Immature natural killer cell (primary cell): Measurements from ENCODE around the gene PHYKPL. TPM values are rescaled to one million over a fixed set of nuclear protein-coding genes. Genes with fewer than 3 reads are reported as not detected.
"Not testable (repeated sequence)": the region's sequence is repeated elsewhere in the genome, so short reads cannot be mapped to it uniquely, and the experiment has no call there.

Experiments used
- DNase-seq, 3 donors: peaks; one replicate each; pipeline ENCODE4 v3.0.0; 2022; ENCODE audit warnings: mixed read lengths in 1 of 3
- H3K27ac Mint-ChIP-seq, 6 donors: one replicate each; pipeline ENCODE4 v1.8.0; 2020; ENCODE audit warnings: mixed read lengths in 6 of 6, mild to moderate bottlenecking in 5 of 6, inconsistent platforms in 4 of 6, moderate library complexity in 3 of 6
- H3K27me3 Mint-ChIP-seq, 3 donors: one replicate each; pipeline ENCODE4 v1.8.0; 2020 to 2021; ENCODE audit warnings: low read depth in 3 of 3, mild to moderate bottlenecking in 3 of 3, mixed read lengths in 3 of 3, moderate library complexity in 3 of 3, inconsistent platforms in 1 of 3
- H3K36me3 Mint-ChIP-seq, 3 donors: one replicate each; pipeline ENCODE4 v1.8.0; 2020; ENCODE audit warnings: mixed read lengths in 3 of 3, inconsistent platforms in 2 of 3, mild to moderate bottlenecking in 2 of 3
- H3K4me1 Mint-ChIP-seq, 2 donors: one replicate each; pipeline ENCODE4 v1.8.0; 2020; ENCODE audit warnings: inconsistent platforms in 2 of 2, mild to moderate bottlenecking in 2 of 2, mixed read lengths in 2 of 2, moderate library complexity in 1 of 2
- H3K4me3 Mint-ChIP-seq, 5 donors: one replicate each; pipeline ENCODE4 v1.8.0; 2020; ENCODE audit warnings: mild to moderate bottlenecking in 5 of 5, mixed read lengths in 5 of 5, inconsistent platforms in 3 of 5, moderate library complexity in 3 of 5
- H3K9me3 Mint-ChIP-seq, 6 donors: one replicate each; pipeline ENCODE4 v1.8.0; 2020; ENCODE audit warnings: mild to moderate bottlenecking in 6 of 6, mixed read lengths in 6 of 6, inconsistent platforms in 4 of 6, moderate library complexity in 3 of 6
- polyA plus RNA-seq, 3 donors: library from polyadenylated mRNA; unstranded; fragments of 300-500 nt; fragmentation: Illumina TruSeq; gene quantifications; one replicate each; pipeline ENCODE4 v1.2.3, GENCODE V29; 2021

PHYKPL gene
- polyA plus RNA-seq, 3 donors from 2014 or later, result 28.2 to 44.1 (median 33.3) TPM

DNA sequence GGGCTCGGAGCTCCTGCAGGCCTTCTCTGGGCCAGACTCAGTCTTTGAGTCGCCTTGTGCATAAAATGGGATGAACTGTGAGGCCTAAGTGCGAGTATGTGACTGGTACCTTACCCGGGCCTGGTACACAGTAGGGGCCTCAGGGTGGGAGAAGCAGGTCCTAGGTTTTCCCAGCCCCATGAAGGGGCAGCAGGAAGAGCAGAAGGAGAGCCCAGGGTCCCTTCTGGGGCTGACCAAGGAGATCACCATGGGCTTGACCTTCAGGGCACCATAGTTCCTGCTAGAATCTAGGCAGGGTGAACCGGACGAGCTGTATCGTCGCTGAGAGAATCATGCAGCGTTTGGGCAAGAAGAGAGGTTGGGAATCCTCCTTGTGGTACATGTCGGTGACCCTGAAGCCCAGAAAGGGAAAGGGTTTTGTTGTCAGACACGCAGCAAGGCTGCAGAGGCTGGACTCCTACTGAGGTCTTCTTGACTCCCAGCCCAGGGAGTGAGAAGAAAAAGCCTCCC lies 373 bp upstream of the PHYKPL start:
- Mint-ChIP-seq H3K4me3 (peak overlapping the region; percentile 66 to 85 (median 72)), H3K27me3 (peaks cover 2 to 10% (median 5%) of the 10 kb centered on the region in 3 donors), H3K36me3 (peaks cover 4 to 8% (median 4%) of the 10 kb centered on the region in 3 donors), H3K27ac (peak overlapping the region; percentile 66 to 87 (median 84)), H3K9me3 (no peaks in the 10 kb centered on the region), H3K4me1 (peaks cover 65 to 82% of the 10 kb centered on the region in 2 donors)
- DNase-seq, result no peak

DNA sequence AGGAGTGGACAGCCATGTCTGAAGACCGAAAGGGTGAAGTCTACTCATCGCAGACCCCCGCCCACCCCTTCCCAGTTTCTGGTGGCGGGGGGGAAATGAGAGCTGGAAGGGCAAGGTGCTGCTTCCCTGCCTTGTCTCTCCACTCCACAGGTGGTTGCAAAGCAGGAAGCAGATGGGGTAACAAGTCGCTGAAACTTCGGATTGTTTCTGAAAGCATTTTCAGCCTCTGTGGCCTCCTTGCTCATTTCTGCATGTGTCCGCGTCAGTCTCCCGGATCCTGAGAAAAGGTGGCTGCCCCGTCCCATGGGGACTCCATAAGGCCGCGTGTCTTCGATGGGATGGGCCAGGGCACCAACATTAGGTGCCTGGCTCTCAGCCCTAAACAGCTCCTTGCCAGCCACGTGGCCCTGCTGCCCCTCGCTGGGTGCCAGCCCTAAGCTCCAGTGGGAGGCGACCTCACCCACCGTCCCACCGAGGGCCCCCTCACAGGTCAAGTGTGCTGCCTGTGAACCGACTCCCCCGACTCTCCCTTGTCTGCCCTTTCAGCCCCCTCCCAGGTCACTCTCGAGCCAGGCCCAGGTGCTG lies 971 bp downstream of the PHYKPL start:
- Mint-ChIP-seq H3K4me1 (peaks cover 60 to 82% of the 10 kb centered on the region in 2 donors), H3K27ac (peak overlapping the region; percentile 57 to 83 (median 78)), H3K4me3 (peak overlapping the region; percentile 79 to 89 (median 85)), H3K9me3 (no peaks in the 10 kb centered on the region), H3K27me3 (peaks cover 2 to 5% (median 5%) of the 10 kb centered on the region in 3 donors), H3K36me3 (peaks cover 12 to 16% (median 15%) of the 10 kb centered on the region in 3 donors)
- no peak for DNase-seq

DNA sequence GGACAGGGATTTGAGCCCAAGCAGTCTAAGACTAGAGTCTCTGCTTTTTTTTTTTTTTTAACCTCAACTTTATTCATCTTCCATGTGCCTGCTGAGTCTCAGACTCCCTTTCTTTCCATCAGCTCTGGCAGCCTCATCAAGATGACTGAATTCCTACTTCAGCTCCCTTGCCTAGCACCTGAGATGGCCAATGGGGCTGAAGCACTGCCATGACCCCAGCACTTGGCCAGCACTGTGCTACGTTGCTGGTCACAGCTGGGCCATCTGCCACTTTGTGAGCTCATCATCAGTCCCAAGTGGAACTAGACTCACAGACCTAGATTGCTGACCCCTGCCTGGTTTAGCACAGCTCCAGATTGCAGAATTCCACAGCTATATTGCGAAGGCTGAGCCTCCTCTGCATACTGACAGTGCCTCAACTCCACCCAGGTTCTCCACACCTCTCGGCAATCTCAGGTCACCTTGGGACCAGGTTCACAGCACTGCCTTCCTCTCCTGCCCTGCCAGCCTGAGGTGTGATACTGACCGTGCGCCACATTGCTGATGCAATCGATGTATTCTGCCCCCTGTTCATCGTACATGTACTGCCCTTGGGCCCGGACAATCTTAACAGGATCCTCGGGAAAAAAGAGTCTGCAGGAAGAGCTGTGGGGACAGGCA lies 1.6 kb downstream of the PHYKPL start:
- Mint-ChIP-seq H3K27me3 (peaks cover 0 to 4% (median 2%) of the 10 kb centered on the region in 3 donors), H3K27ac (peak overlapping the region; percentile 57 to 83 (median 75)), H3K4me3 (peak overlapping the region; percentile 79 to 89 (median 85)), H3K9me3 (no peaks in the 10 kb centered on the region), H3K36me3 (peaks cover 16 to 18% (median 16%) of the 10 kb centered on the region in 3 donors), H3K4me1 (peaks cover 56 to 81% of the 10 kb centered on the region in 2 donors)
- DNase-seq, result no peak

DNA sequence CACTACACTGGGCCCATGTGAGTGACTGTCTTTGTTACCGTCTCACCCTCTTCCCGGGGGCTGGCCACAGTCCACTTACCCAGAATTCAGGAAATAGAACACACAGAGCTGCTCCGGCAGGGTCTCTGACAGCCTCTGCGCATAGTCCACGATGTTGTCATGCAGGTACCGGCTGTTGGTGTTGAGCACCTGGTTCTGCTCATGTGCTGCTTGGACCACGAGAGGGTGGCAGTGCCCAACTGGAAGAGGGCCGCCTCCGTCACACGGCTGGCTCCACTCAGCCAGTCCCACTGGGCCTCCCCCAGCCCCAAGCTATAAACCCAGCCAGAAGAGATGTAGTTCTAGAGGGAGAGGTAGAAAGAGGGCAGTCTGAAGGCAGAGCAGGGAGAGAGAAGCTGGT lies 2.7 kb downstream of the PHYKPL start:
- Mint-ChIP-seq H3K27me3 (peaks cover 0 to 7% (median 0%) of the 10 kb centered on the region in 3 donors), H3K4me3 (peak overlapping the region; percentile 38 to 79 (median 56)), H3K36me3 (peaks cover 16 to 20% (median 16%) of the 10 kb centered on the region in 3 donors), H3K4me1 (peaks cover 44 to 75% of the 10 kb centered on the region in 2 donors), H3K27ac (peak overlapping the region; percentile 9 to 71 (median 45)), H3K9me3 (no peaks in the 10 kb centered on the region)
- DNase-seq, result no peak

DNA sequence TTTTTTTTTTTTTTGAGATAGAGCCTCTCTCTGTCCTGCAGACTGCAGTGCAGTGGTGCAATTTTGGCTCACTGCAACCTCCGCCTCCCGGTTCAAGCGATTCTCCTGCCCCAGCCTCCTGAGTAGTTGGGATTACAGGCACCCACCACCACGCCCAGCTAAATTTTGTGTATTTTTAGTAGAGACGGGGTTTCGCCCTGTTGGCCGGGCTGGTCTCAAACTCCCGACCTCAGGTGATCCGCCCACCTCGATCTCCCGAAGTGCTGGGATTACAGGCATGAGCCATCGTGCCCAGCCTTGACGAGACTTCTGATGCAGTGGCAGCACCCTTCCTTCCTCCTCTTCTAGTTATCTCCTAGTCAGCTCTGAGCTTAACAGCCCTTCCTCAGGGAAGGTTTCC lies 3.5 kb downstream of the PHYKPL start:
- DNase-seq, H3K4me3 Mint-ChIP-seq, H3K9me3 Mint-ChIP-seq, H3K27me3 Mint-ChIP-seq: not testable (repeated sequence)
- Mint-ChIP-seq H3K36me3 (peaks cover 16 to 22% (median 16%) of the 10 kb centered on the region in 3 donors), H3K4me1 (peaks cover 43 to 72% of the 10 kb centered on the region in 2 donors), H3K27ac (peak overlapping the region in 4 of 6 donors; percentile 12 to 74 (median 66))

GRCh38 chr5:178228609-178229008 lies 4.0 kb downstream of the PHYKPL start:
- peaks cover 43 to 71% of the 10 kb centered on the region in 2 donors for H3K4me1 Mint-ChIP-seq
- peak overlapping the region in 2 of 6 donors; percentile 36 to 55 for H3K27ac Mint-ChIP-seq
- H3K27me3 Mint-ChIP-seq, result peaks cover 0 to 7% (median 0%) of the 10 kb centered on the region in 3 donors
- H3K4me3 Mint-ChIP-seq, result no peak overlapping the region
- peaks cover 16 to 22% (median 16%) of the 10 kb centered on the region in 3 donors for H3K36me3 Mint-ChIP-seq
- no peaks in the 10 kb centered on the region for H3K9me3 Mint-ChIP-seq
- no peak for DNase-seq

DNA sequence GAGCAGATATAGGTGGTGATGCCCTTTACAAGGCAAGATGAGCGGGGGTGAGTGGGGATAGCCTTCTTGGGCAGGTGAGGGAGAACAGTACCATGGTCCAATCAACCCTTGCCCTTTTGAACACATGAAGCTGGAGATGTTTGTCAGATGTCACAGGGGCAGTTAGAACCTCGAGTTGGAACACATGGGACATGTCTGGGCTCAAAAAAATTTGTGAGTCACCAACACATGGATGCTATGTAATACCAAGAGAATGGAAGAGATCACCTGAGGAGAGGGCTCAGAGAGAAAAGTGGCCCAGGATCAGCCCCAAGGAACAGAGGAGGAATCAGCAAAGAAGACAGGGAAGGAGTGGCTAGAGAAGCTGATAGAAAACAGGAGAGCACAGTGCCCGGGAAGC lies 4.7 kb downstream of the PHYKPL start:
- Mint-ChIP-seq H3K4me3 (no peak overlapping the region), H3K27me3 (peaks cover 0 to 5% (median 0%) of the 10 kb centered on the region in 3 donors), H3K27ac (peak overlapping the region in 4 of 6 donors; percentile 1 to 27 (median 12)), H3K36me3 (peaks cover 16 to 22% (median 16%) of the 10 kb centered on the region in 3 donors), H3K4me1 (peaks cover 44 to 70% of the 10 kb centered on the region in 2 donors), H3K9me3 (no peaks in the 10 kb centered on the region)
- DNase-seq, result no peak

DNA sequence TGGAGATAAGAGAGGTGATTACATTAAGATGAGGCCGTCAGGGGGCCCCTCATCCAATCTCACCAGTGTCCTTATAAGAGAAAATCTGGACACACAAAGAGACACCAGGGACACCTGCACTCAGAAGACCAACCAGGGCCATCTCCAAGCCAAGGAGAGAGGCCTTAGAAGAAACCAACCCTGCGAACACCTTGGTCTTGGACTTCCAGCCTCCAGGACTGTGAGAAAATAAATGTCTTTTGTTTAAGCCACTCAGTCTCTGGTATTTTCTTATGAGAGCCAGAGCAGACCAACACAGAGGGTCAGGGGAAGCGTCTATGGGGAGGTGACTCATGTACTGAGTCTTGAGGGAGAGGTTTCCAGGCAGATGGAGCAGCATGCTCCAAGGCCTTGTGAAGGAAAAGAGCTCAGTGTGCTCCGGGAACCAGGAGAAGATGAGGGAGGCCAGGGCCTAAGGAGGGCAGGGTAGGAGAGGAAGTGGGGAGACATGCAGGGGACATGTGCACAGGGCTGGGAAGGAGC lies 5.4 kb downstream of the PHYKPL start:
- peaks cover 43 to 71% of the 10 kb centered on the region in 2 donors for H3K4me1 Mint-ChIP-seq
- no peaks in the 10 kb centered on the region for H3K9me3 Mint-ChIP-seq

DNA sequence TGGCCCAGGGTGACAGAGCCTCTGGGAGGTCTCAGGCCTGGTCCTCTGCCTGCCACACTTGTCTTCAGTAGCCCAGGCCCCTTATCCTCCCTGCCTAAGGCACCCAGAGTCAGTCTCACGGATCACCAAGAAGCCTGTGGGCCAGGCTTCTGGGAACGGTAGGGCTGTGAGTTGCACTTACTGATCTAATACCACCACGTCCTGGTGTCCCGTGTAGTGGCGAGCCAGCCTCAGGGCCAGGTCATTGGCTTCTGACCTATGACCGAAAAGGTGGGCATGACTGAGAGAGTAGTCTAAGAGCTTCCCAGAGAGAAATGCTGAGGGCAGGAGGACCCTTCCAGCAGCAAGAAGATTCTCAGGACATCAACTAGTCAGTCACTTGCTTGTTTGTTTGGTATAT lies 7.4 kb downstream of the PHYKPL start:
- Mint-ChIP-seq H3K27ac (no peak overlapping the region), H3K9me3 (no peaks in the 10 kb centered on the region), H3K27me3 (peaks cover 0 to 3% (median 2%) of the 10 kb centered on the region in 3 donors), H3K4me3 (no peak overlapping the region), H3K36me3 (peaks cover 16 to 28% (median 18%) of the 10 kb centered on the region in 3 donors), H3K4me1 (peaks cover 31 to 72% of the 10 kb centered on the region in 2 donors)
- DNase-seq, result no peak

More for the DNA sequence above, 5.4 kb downstream of the PHYKPL start:
- no peak for DNase-seq
- peak overlapping the region in 1 of 5 donors; percentile 13 for H3K4me3 Mint-ChIP-seq
- peak overlapping the region in 2 of 6 donors; percentile 19 to 27 for H3K27ac Mint-ChIP-seq
- peaks cover 0 to 3% (median 0%) of the 10 kb centered on the region in 3 donors for H3K27me3 Mint-ChIP-seq
- H3K36me3 Mint-ChIP-seq, result peaks cover 16 to 22% (median 16%) of the 10 kb centered on the region in 3 donors

DNA sequence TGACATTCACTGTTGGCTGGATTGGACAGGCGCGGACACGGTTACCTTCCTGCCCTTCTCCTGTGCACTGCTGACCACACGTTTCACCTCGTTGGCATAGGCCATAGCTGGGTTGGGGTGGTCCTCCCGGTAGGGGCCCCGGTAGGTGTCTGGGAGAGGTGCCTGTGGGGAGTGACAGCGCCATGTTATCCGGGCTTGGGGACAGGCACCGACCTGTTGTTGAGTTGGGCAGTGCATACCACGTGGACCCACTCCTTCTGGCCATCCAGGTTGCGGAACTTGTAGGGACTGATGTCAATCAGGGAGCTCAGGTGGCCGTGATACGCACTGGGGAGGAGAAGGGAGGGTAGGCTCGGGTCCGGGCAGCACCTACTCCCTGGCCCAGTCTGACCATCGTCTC lies 8.2 kb downstream of the PHYKPL start:
- H3K4me3 Mint-ChIP-seq, result no peak overlapping the region
- peaks cover 14 to 27% (median 16%) of the 10 kb centered on the region in 3 donors for H3K36me3 Mint-ChIP-seq
- peaks cover 24 to 64% of the 10 kb centered on the region in 2 donors for H3K4me1 Mint-ChIP-seq
- peaks cover 3 to 5% (median 4%) of the 10 kb centered on the region in 3 donors for H3K27me3 Mint-ChIP-seq
- DNase-seq, result no peak
- no peak overlapping the region for H3K27ac Mint-ChIP-seq
- no peaks in the 10 kb centered on the region for H3K9me3 Mint-ChIP-seq

- peak overlapping the region in 1 of 6 donors; percentile 47 for H3K27ac Mint-ChIP-seq
- H3K36me3 Mint-ChIP-seq, result peaks cover 12 to 24% (median 14%) of the 10 kb centered on the region in 3 donors
- H3K4me3 Mint-ChIP-seq, result no peak overlapping the region
- H3K27me3 Mint-ChIP-seq, result peaks cover 3 to 5% (median 4%) of the 10 kb centered on the region in 3 donors
- DNase-seq, result no peak
- H3K9me3 Mint-ChIP-seq, result no peaks in the 10 kb centered on the region
- peaks cover 22 to 60% of the 10 kb centered on the region in 2 donors for H3K4me1 Mint-ChIP-seq
These were observed 8.7 kb downstream of the PHYKPL start for GRCh38 chr5:178223828-178224335.

DNA sequence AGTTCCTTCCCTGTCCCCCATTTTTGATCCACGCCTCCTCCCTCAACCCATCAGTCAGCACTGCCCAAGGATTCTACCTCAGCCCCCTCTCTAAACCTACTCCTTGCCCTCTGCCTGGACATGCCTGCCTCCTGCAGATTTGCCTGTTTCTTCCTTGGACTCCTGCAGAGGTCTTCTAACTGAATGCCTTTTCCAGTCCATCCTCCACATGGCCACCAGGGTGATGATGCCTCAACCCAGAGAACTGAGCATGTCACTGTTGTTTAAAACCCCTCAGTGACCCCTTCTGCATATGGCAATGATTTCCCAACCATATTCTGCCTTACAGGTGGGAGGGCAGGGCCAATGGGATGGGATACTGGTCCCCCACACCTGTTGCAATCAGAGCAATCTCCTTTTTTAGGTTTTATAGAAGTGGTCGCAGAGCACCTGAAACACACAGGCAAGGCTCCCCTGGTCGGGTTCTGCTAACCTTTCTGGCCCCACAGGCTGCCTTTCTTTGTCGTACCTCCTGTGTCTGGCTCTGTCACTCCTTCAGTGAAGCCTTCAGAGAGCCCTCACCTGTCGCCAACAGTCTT lies 9.3 kb downstream of the PHYKPL start:
- Mint-ChIP-seq H3K27ac (peak overlapping the region in 5 of 6 donors; percentile 1 to 75 (median 39)), H3K9me3 (no peaks in the 10 kb centered on the region), H3K36me3 (peaks cover 9 to 28% (median 18%) of the 10 kb centered on the region in 3 donors), H3K27me3 (peaks cover 3 to 5% (median 4%) of the 10 kb centered on the region in 3 donors), H3K4me1 (peaks cover 19 to 60% of the 10 kb centered on the region in 2 donors), H3K4me3 (no peak overlapping the region)
- DNase-seq, result no peak

- Mint-ChIP-seq H3K4me3 (no peak overlapping the region), H3K36me3 (peaks cover 1 to 23% (median 15%) of the 10 kb centered on the region in 3 donors), H3K9me3 (no peaks in the 10 kb centered on the region), H3K27ac (peak overlapping the region in 2 of 6 donors; percentile 57 to 89), H3K27me3 (peaks cover 3 to 5% (median 4%) of the 10 kb centered on the region in 3 donors), H3K4me1 (peaks cover 11 to 51% of the 10 kb centered on the region in 2 donors)
- no peak for DNase-seq
These were observed 10.3 kb downstream of the PHYKPL start for GRCh38 chr5:178222292-178222691.
